Hematopoietic multipotent progenitor cell treated with erythropoietin and hydrocortisone succinate and interleukin-3 and kit ligand, for 6 days (in vitro differentiated cells): ENCODE results near the gene PRICKLE2.
A peak's percentile ranks its signal among the peaks of the same experiment; 100 is the strongest.

Source experiments
- DNase-seq: peaks from one replicate; pipeline ENCODE4 v3.0.0-alpha.2; 2015

Gene PRICKLE2, protein sequence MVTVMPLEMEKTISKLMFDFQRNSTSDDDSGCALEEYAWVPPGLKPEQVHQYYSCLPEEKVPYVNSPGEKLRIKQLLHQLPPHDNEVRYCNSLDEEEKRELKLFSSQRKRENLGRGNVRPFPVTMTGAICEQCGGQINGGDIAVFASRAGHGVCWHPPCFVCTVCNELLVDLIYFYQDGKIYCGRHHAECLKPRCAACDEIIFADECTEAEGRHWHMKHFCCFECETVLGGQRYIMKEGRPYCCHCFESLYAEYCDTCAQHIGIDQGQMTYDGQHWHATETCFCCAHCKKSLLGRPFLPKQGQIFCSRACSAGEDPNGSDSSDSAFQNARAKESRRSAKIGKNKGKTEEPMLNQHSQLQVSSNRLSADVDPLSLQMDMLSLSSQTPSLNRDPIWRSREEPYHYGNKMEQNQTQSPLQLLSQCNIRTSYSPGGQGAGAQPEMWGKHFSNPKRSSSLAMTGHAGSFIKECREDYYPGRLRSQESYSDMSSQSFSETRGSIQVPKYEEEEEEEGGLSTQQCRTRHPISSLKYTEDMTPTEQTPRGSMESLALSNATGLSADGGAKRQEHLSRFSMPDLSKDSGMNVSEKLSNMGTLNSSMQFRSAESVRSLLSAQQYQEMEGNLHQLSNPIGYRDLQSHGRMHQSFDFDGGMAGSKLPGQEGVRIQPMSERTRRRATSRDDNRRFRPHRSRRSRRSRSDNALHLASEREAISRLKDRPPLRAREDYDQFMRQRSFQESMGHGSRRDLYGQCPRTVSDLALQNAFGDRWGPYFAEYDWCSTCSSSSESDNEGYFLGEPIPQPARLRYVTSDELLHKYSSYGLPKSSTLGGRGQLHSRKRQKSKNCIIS

GRCh38 chr3:64224826-64225610 is at the start of gene PRICKLE2:
Gene PRICKLE2 (minus strand): TSS chr3:64225466. CDS start chr3:64198927, 26,539 bp downstream.
- DNase-seq: no peak

DNA sequence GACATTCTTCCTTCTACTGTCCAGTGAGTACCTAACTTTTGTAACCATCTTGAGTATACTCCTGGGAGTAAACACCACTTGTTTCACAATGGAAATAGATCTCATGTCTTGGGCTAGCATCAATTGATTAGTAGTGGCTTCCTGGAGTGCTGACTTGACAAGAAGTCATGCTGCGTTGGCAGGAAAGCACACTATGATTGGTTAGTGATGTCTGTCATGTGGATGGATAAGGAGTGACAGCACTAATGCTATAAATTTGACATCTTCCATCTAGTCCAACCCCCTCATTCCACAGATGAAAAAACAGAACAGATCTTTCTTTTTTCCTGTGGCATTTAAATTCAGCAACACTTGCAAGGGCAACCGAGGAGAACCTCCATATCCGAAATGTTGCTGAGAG is 47.6 kb upstream of the PRICKLE2 start:
- DNase-seq: no peak

- DNase-seq: no peak
Observed at GRCh38 chr3:64272271-64272670, 47.0 kb upstream of the PRICKLE2 start.

DNA sequence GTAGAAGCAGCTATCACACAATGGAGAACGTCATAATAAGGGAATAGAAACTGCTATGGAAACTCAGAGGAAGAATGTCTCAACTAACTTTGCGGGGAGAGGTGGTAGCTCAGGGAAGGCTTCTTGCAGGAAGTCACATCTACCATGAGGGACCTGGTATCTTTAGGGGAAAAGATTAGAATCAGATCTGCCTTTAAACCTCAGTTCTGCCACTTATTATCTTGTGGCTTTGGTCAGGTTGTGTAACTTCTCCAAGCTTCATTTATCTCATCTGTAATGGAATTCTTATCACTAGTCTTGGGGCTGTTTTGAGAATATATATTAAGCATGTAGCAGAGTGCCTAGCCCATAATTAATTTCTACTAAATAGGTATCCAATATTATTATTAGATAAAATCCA is 46.4 kb upstream of the PRICKLE2 start:
- DNase-seq: peak; percentile 32

GRCh38 chr3:64270866-64271260 is 45.6 kb upstream of the PRICKLE2 start:
- DNase-seq: no peak

DNA sequence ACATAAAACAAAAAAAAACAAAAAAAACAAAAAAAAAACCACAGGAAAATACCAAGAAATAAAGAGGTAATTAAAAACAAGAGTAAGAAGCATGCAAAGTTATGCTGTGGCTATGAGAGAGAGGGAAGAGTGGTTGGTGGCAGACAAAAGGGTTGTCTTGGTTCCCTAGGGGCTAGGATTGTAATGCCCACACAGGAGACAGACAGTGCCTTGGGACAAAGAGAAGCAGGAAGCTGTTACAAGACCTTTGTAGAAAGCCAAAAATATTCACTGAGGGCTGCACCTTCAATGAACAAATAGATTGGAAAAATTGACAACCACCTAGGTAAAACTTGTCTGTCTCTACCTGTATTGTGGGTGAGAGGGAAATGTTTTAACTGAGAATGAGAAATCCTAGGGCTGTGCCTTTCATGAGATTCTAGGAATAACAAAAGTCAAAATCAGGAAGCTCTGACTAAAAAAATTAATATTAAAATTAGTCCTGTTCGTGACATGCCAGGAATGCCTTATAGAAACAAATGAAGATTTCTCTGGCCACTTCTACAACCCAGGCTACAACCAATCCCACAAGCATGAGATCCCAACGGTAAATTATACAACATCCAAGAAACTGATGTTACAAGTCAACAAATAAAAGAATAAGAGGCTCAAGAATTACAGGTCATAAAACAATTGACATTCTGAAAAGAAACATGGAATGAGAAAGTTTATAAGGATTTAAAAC is 45.0 kb upstream of the PRICKLE2 start:
- no peak for DNase-seq

DNA sequence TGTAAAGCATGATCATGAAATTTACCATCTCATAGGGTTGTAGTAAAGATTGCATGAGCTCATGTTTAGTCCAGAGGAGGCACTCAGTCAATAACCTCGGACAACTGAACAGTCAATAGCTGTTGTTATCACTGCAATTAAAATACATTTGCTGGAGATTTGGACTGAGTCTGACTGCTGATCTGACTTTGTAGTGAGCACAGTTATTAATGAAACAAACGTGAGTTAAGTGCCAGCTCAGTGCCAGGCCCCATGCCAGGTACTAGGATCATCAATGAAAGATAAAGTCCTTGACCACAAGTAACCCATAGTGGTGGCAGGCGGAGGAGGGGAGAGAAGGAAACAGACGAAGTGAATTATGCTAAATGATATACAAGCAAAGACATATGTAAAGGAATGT is 43.7 kb upstream of the PRICKLE2 start:
- DNase-seq: no peak

DNA sequence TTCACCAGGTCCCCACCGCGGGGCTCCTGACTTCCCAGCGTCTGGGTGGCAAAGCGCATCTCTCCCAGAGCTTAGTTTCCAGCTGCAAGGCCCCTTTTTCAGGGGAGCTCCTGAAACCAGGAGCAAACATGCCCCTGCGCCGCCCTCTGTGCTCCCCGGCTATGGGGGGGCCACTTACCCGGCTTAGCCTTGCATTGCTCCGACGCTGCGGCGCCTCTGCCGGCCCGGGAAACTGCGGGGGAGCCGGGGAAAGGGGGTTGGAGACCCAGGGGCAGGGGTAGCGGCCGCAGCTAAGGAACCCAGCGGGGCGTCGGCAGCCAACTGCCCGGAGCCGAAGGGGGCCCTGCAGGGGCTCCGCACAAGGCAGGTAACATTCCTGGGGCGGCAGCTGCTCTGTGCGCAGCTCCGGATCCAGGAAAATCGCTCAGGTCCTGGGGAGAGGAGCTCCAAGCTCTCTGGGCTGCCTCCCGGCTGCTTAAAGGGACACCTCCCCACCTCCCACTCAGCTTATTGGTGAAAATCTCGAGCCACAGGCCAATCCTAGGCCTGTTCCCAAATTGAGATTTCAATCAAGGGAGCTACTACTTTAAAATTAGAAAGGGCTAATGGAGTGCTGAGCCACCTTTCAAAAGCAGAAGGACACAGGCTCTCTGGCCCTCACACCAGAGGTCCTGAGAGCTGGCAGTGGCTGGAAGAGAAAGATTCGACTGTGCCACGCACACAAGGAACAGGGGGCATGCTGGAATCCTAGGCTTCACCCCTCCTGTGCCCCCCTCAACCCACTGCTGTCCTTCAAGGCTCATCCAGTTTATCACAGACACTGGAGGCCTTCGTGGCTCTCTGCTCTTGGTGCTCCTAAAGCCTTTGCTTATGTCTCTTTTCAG is 42.7 kb upstream of the PRICKLE2 start:
- DNase-seq: no peak

GRCh38 chr3:64266983-64267382 is 41.7 kb upstream of the PRICKLE2 start:
- no peak for DNase-seq

GRCh38 chr3:64266065-64266931 is 41.0 kb upstream of the PRICKLE2 start:
- no peak for DNase-seq

- DNase-seq: no peak
Observed at GRCh38 chr3:64265646-64266045, 40.4 kb upstream of the PRICKLE2 start.

DNA sequence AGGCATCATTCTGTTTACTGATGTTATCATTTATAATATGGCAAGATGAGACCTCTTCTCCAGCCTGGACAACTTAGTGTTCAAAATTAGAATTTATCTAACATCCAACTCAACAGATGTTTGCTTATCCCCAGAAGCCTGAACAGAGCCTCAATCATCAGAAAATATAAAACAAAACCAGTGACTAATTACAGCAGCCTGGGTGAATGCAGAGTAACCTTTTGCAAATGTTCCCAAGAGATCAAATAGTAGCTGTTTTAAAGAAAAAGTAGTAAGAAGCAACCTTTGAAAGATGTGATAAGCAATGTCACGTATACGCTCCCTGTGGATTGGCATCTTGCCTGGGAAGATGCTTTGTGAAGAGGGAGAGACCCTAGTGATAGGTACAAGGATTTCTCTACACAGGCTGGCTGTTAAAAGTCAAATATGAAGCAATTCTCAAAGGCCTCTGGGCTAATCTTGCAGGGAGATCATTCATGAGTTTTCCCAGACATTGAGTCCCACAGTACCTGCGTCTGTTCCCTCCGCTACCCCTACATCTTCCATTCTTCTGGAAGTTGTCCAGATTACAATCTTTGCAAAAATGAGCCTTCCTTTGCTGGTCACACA is 39.3 kb upstream of the PRICKLE2 start:
- DNase-seq: no peak

GRCh38 chr3:64262574-64263114 is 37.4 kb upstream of the PRICKLE2 start:
- DNase-seq: no peak

DNA sequence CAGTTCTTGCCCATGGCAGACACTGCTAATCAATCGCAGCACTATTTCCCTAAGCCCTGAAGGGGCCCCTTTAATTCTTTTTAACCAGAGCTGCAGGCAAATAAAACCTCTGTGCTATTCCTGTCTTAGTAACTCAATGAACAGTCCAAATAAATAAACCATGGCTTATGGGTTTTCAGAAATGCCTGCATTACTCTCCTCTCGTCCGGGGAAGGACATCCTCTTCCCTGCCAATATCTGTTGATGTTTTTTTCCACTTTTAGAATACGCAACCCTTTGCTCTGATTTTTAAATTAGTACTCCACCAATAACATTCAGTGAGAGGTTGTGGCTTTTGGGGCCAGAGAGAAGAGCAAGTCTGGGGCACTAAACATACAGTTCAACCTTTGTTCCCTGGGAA is 35.2 kb upstream of the PRICKLE2 start:
- DNase-seq: no peak

DNA sequence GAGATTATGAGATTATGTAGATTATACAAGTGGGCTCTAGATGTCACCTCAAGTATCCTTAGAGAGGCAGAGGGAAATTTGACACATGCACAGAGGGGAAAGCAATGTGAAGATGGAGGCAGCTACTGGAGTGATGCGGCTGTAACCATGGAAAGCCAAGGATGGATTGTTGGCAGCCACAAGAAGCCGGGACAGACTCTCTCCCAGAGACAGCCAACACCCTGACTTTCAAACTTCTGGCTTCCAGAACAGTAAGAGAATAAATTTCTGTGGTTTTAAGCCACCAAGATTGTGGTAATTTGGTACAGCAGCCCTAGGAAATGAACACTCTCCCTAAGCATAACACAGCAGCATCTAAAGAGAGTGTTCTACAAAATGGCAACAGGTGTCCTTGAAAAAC is 34.4 kb upstream of the PRICKLE2 start:
- DNase-seq: no peak

GRCh38 chr3:64257100-64257755 is 32.0 kb upstream of the PRICKLE2 start:
- DNase-seq: no peak

DNA sequence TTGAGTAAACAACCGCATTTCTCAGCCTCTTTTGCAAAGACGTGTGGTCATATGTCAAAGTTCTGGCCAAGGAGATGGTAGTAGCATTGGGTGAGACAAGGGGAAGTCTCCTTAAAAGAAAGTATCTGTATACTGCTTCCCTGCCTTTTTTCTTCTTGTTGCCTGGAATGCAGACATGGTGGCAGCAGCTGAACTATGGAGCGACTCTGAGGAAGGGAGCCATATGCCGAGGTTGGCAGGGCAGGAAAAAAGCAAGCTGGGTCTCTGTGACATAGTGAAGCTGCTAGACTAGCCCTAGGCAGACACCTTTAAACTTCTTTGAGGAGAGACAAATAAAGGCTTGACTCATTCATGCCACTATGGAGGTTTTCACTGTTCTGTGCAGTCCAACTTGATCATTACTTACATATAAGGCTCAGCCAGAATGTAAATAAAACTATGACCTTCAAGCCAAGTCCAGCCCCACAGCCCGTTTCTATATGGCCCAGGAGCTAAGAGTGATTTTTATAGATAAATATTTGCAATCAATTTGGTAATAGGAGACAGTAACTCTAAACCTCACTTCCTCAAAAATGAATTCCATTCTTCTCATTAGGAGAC is 30.6 kb upstream of the PRICKLE2 start:
- DNase-seq: no peak

GRCh38 chr3:64254443-64254842 is 29.2 kb upstream of the PRICKLE2 start:
- no peak for DNase-seq

- DNase-seq: no peak
Observed at GRCh38 chr3:64253689-64254088, 28.4 kb upstream of the PRICKLE2 start.
